RPMI7951 (cell line): ENCODE measurements around the gene MCF2L. TPM values are rescaled to one million over a fixed set of nuclear protein-coding genes. Genes with fewer than 3 reads are reported as not detected.
"Not testable (repeated sequence)": the region's sequence is repeated elsewhere in the genome, so short reads cannot be mapped to it uniquely, and the experiment has no call there.

ENCODE experiments used
- DNase-seq: peaks from one replicate; pipeline ENCODE4 v3.0.0-alpha.2; 2012; ENCODE audit warnings: low read depth
- total RNA-seq: library from RNA; depleted of rRNA; stranded (reverse); fragments of >200 nt; shearing (Covaris generic); gene quantifications from 2 replicates; pipeline ENCODE4 v1.2.3, GENCODE V29; 2014

Gene MCF2L
- total RNA-seq, 1 experiment from 2014 or later, result 4.8 TPM

DNA sequence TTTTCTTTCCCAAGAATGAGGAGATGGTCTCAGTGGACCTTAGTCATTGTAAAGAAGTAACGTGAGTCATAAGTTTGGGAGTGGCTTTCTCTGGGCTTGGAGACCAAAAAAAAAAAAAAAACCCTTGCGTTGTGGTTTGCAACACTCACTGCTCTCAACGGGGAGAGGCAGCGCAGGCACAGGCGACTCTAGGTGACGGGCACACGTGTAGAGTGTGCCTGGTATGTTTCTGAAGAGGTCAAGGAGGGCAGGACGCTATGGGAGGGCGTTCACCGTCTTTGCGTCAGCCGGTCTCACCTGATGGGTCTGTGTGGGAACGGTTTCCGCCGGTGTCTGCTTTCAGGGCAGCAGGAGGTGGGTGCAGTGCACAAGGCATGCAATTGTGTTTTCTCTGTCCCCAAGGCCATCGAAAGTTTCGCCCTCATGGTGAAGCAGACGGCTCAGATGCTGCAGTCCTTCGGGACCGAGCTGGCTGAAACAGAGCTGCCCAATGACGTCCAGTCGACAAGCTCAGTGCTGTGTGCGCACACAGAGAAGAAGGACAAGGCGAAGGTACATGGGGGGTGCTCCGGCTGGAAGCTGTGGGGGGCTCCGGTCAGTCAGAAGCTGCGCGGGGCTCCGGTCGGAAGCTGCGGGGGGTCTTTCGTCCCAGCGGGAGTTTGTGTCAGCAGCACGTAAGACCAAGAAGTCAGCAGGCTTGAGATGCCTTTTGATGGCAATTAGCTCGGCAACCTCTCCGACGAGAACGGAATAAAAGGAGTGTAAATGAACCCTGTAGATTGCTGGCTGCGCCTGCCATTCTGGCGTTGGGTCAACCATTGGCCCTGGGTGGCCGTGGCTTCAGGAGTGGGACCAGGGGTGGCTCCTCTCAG is 95.8 kb downstream of the MCF2L start:
- peak; percentile 53 for DNase-seq

GRCh38 chr13:113065406-113066141 is 96.6 kb downstream of the MCF2L start:
- DNase-seq, result no peak

- no peak for DNase-seq
These were observed 97.1 kb downstream of the MCF2L start for GRCh38 chr13:113066142-113066455.

DNA sequence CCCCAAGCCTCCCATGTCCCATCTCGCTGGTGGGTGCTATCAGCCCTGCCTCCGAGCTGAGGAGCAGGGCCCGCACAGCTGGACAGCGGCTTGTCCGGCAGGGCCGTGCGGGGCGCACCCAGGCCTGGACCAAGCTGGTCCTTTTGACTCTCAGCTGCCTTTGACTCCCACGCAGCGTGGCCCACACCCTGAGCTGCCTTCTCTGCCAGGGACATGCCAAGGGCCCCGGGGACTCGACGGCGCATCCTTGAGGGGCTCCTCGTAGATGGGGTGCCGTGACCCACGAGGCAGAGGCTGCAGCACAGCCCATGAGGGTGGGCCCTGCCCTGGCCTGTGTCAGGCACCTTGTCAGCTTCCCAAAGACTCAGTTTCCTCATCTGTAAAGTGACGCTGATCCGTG is 97.7 kb downstream of the MCF2L start:
- no peak for DNase-seq

- no peak for DNase-seq
These were observed 101.1 kb downstream of the MCF2L start for GRCh38 chr13:113069861-113070805.

DNA sequence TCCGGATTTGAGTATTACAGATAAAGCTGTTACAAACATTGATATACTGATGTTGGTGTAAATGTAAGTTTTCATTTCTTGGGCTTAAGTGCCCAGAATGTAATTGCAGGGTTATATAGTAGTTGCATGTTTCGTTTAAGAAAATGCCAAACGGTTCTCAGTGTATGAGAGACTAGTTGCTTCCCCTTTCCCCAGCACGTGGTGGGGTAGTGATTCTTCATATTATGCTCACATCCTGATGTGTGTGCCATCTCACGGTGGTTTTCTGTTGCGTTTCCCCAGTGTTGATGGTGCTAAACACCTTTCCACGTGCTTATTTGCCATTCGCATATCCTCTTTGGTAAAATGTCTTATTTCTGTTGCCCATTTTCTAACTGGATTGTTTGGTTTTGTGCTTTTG is 101.8 kb downstream of the MCF2L start:
- no peak for DNase-seq

GRCh38 chr13:113072376-113072775 is 103.4 kb downstream of the MCF2L start:
- DNase-seq, result no peak

DNA sequence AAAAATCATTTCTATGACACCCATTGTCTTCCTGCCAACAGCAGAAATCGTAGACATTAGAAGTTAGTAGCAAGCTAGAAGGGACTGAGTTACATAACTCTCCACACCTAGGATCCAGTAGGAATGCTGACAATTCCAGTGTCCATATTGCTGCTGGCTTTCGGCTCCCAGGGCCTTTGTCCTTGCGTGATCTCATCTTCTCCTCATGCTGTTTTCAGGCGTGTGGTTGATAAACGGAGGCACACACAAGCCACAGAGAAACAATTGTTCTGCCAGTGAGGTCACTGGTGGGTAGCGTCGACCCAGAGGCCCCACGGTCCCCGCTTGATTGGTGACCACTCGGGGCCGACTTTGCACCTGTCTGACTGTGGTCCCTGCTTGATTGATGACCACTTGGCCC is 104.9 kb downstream of the MCF2L start:
- no peak for DNase-seq

- DNase-seq, result no peak
These were observed 105.4 kb downstream of the MCF2L start for GRCh38 chr13:113074401-113074800.

GRCh38 chr13:113074876-113075275 is 105.9 kb downstream of the MCF2L start:
- DNase-seq, result no peak

DNA sequence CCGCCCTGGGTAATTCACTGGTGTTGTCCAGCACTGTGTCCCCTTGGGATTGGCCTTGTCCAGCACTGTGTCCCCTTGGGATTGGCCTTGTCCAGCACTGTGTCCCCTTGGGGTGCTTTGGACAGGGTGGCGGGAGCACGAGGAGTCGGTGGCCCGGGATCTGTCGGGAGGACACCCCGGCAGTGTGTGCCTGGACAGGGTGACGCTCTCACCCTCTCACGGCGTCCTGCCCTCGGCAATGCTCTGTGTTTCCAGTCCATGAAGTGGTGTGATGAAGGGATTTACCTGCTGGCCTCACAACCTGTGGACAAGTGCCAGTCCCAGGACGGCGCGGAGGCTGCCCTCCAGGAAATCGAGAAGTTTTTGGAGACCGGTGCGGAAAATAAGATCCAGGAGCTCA is 106.7 kb downstream of the MCF2L start:
- DNase-seq, result no peak

DNA sequence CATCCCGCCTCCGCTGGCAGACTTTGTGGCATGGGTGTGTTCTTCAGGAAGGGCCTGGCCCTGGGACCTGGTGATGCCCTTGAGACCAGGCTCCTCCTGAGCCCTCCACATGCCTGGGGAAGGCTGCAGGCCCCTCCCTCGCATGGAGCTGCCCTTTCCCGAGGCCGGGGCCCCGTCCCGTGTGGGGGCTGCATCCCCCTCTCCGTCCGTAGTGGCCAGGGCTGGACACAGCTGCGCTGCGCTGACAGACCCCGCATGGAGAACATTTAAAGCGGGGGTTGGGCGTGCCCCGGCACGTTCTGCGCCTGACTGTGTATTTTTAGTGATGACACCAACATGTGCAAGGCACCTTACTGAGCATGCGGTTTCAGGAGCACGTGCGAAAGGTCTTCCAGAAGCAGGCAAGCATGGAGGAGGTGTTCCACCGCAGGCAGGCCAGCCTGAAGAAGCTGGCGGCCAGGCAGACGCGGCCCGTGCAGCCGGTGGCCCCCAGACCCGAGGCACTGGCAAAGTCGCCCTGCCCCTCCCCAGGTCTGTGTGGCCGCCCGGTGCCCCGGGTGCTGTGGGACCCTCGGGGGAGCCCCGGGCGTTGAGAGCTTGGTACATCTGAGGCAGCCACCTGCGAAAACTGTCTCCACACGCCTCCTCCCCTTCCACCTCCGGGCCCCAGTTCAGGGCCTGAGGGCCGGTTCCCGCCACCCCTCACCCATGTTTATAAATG is 107.8 kb downstream of the MCF2L start:
- no peak for DNase-seq

DNA sequence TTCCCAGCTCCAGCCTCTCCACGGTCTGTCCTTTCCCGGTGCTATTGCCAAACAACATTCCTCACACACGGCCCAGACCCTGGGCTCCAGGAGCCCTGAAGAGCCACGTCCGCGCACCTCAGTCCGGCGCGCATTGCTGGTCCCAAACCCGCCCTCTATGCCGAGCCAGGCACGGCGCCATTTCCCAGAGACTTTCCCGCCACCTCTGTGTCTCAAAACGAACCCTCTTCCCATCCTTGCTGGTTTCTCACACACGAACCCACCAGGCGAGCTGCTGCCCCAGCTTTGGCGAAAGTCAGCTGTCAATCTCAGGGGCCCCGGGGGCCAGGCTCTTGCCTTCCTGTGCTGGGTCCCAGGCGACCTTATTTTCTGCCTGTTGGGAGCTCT is 108.5 kb downstream of the MCF2L start:
- DNase-seq, result no peak

DNA sequence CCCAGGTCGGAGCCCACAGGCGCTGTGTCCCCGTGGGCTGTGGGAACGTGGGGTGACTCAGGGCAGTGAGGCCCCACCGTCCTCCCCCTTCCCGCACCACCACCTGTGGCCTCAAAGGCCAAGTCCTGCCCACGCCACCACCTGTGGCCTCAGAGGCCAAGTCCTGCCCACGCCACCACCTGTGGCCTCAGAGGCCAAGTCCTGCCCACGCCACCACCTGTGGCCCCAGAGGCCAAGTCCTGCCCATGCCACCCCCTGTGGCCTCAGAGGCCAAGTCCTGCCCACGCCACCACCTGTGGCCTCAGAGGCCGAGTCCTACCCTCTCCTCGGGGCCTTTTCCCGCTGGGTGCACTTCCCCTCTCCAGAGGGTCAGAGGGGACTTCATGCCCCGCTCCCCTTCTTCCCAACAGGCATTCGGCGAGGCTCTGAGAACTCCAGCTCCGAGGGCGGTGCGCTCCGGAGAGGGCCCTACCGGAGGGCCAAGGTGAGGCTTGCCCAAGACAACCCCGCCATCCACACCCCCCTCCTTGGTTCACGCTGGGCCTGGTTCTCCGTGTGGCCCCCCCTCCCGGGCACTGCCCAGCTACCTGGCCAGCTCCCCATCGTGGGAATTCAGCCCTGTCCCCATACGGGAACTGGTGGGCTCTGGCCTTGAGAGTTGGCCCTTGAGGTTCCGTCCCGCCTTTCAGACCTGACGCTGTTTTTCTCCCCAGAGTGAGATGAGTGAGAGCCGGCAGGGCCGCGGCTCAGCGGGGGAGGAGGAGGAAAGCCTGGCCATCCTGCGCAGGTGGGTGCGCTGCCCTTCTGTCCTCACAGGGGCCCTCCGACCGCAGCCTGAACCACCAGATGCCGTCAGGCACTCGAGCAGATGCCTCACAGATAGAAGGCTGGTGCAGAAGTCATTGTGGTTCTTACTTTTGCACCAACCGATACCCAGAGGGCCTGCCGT is 109.2 kb downstream of the MCF2L start:
- DNase-seq, result no peak

- DNase-seq, result no peak
These were observed 110.1 kb downstream of the MCF2L start for GRCh38 chr13:113078902-113079780.

- not testable (repeated sequence) for DNase-seq
These were observed 110.7 kb downstream of the MCF2L start for GRCh38 chr13:113079781-113080080.

GRCh38 chr13:113080361-113080831 is 111.4 kb downstream of the MCF2L start:
- DNase-seq, result no peak

- DNase-seq, result no peak
These were observed 112.0 kb downstream of the MCF2L start for GRCh38 chr13:113080901-113081521.
